ENCODE data around the gene SERBP1. TPM values are rescaled to one million over a fixed set of nuclear protein-coding genes. Genes with fewer than 3 reads are reported as not detected.
A peak's percentile ranks its signal among the peaks of the same experiment; 100 is the strongest.

Gene SERBP1
- total and polyA plus RNA-seq, 7 donors: 112 to 236 (median 201) TPM

- no peak overlapping the region for H3K4me3 ChIP-seq
- no peak for DNase-seq
- no peaks in the 10 kb centered on the region for H3K27me3 ChIP-seq
- TF ChIP-seq POLR2AphosphoS5 (IDR thresholded peaks at IDR 0.05): no peak
- TF ChIP-seq POLR2A (IDR thresholded peaks at IDR 0.05): no peak
- TF ChIP-seq, protein P1, sequence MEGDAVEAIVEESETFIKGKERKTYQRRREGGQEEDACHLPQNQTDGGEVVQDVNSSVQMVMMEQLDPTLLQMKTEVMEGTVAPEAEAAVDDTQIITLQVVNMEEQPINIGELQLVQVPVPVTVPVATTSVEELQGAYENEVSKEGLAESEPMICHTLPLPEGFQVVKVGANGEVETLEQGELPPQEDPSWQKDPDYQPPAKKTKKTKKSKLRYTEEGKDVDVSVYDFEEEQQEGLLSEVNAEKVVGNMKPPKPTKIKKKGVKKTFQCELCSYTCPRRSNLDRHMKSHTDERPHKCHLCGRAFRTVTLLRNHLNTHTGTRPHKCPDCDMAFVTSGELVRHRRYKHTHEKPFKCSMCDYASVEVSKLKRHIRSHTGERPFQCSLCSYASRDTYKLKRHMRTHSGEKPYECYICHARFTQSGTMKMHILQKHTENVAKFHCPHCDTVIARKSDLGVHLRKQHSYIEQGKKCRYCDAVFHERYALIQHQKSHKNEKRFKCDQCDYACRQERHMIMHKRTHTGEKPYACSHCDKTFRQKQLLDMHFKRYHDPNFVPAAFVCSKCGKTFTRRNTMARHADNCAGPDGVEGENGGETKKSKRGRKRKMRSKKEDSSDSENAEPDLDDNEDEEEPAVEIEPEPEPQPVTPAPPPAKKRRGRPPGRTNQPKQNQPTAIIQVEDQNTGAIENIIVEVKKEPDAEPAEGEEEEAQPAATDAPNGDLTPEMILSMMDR (IDR thresholded peaks at IDR 0.05): no peak
- TF ChIP-seq EP300 (IDR thresholded peaks at IDR 0.05): no peak
- intact Hi-C loops (cut with DNase I): no loop called here
- WGBS, 2 donors: 86 to 89% methylated on average over 2 of the region's 2 CpGs
- H3K27ac ChIP-seq: no peak overlapping the region
- no peaks in the 10 kb centered on the region for H3K36me3 ChIP-seq
- peaks cover 0 to 44% (median 23%) of the 10 kb centered on the region in 4 donors for H3K4me1 ChIP-seq
- no peaks in the 10 kb centered on the region for H3K9me3 ChIP-seq
These were observed 7.8 kb upstream of the SERBP1 start for GRCh38 chr1:67437961-67438360.

GRCh38 chr1:67436511-67437055 lies 6.4 kb upstream of the SERBP1 start:
- Histone ChIP-seq H3K4me3 (no peak overlapping the region), H3K36me3 (no peaks in the 10 kb centered on the region), H3K27me3 (no peaks in the 10 kb centered on the region), H3K4me1 (peaks cover 0 to 48% (median 27%) of the 10 kb centered on the region in 4 donors), H3K27ac (no peak overlapping the region), H3K9me3 (no peaks in the 10 kb centered on the region)
- TF ChIP-seq POLR2AphosphoS5 (IDR thresholded peaks at IDR 0.05) (no peak), POLR2A (IDR thresholded peaks at IDR 0.05) (no peak), EP300 (IDR thresholded peaks at IDR 0.05) (no peak)
- TF ChIP-seq, protein P1 (IDR thresholded peaks at IDR 0.05): no peak
- 49 to 74% methylated on average over 4 of the region's 4 CpGs for WGBS, 2 donors
- intact Hi-C loops (cut with DNase I): no loop called here
- no peak for DNase-seq

DNA sequence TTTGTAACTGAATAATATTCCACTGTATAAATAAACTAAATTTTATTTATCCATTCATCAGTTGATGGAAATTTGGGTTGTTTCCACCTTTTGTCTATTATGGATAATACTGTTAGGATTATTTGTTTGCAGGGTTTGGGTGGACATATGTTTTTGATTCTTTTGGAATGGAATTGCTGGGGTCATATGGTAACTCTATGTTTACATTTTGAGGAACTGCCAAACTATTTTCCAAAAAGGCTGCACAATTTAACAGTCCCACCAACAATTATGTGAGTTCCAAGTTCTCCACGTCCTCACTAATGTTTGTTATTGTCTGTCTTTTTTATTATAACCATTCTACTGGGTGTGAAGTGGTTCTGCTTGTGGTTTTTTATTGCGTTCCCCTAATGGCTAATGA lies 4.3 kb upstream of the SERBP1 start:
- no peak for TF ChIP-seq POLR2AphosphoS5 (IDR thresholded peaks at IDR 0.05)
- no peak for TF ChIP-seq POLR2A (IDR thresholded peaks at IDR 0.05)
- no peak for TF ChIP-seq EP300 (IDR thresholded peaks at IDR 0.05)
- peaks cover 0 to 37% (median 20%) of the 10 kb centered on the region in 4 donors for H3K4me1 ChIP-seq
- no peak overlapping the region for H3K4me3 ChIP-seq
- H3K9me3 ChIP-seq: no peaks in the 10 kb centered on the region
- intact Hi-C loops (cut with DNase I): loop anchor here (5.0 kb wide), 1 partner anchor 382 kb away; the partner anchor contains the start of gene SLC35D1
- no peaks in the 10 kb centered on the region for H3K27me3 ChIP-seq
- no peaks in the 10 kb centered on the region for H3K36me3 ChIP-seq
- DNase-seq: no peak
- peak overlapping the region in 2 of 4 donors; percentile 31 to 42 for H3K27ac ChIP-seq
- WGBS, 2 donors: 45 to 46% methylated on average over 2 of the region's 2 CpGs

GRCh38 chr1:67433837-67434236 lies 3.6 kb upstream of the SERBP1 start:
- DNase-seq: no peak
- Histone ChIP-seq H3K4me3 (no peak overlapping the region), H3K27ac (peak overlapping the region in 3 of 4 donors; percentile 42 to 96 (median 95)), H3K4me1 (peaks cover 0 to 37% (median 20%) of the 10 kb centered on the region in 4 donors), H3K36me3 (no peaks in the 10 kb centered on the region), H3K9me3 (no peaks in the 10 kb centered on the region), H3K27me3 (no peaks in the 10 kb centered on the region)
- WGBS, 2 donors: 57 to 89% methylated on average over 2 of the region's 2 CpGs
- intact Hi-C loops (cut with DNase I): loop anchor here (5.0 kb wide), 1 partner anchor 382 kb away; the partner anchor contains the start of gene SLC35D1
- TF ChIP-seq EP300 (IDR thresholded peaks at IDR 0.05) (no peak), POLR2AphosphoS5 (IDR thresholded peaks at IDR 0.05) (no peak)
- TF ChIP-seq, protein P1 (IDR thresholded peaks at IDR 0.05): no peak

- no peak overlapping the region for H3K4me3 ChIP-seq
- H3K9me3 ChIP-seq: no peaks in the 10 kb centered on the region
- WGBS, 2 donors: 89 to 93% methylated on average over 1 of the region's 1 CpG
- DNase-seq: no peak
- H3K4me1 ChIP-seq: peaks cover 0 to 39% (median 23%) of the 10 kb centered on the region in 4 donors
- H3K27me3 ChIP-seq: no peaks in the 10 kb centered on the region
- peak overlapping the region in 3 of 4 donors; percentile 42 to 96 (median 95) for H3K27ac ChIP-seq
- no peaks in the 10 kb centered on the region for H3K36me3 ChIP-seq
- TF ChIP-seq, protein P1 (IDR thresholded peaks at IDR 0.05): no peak
- TF ChIP-seq POLR2A (IDR thresholded peaks at IDR 0.05): no peak
- TF ChIP-seq EP300 (IDR thresholded peaks at IDR 0.05): no peak
- TF ChIP-seq POLR2AphosphoS5 (IDR thresholded peaks at IDR 0.05): no peak
- intact Hi-C loops (cut with DNase I): loop anchor here (5.0 kb wide), 1 partner anchor 380 kb away; the partner anchor contains the start of gene SLC35D1
These were observed 2.5 kb upstream of the SERBP1 start for GRCh38 chr1:67432745-67433144.
